H1 (cell line): ENCODE measurements around the gene ZNF615. TPM values are rescaled to one million over a fixed set of nuclear protein-coding genes. Genes with fewer than 3 reads are reported as not detected.

Experiments used
- CTCF ChIA-PET: fragments of 300-600 bp; sonication (Branson Sonifier 250); formaldehyde crosslinking; loops from one replicate; lab custom pipeline; 2021; ENCODE audit not compliant: partially characterized antibody; lab: Charles Lee
- POLR2A ChIA-PET: fragments of 300-600 bp; sonication (Branson Sonifier 250); formaldehyde crosslinking; loops from one replicate; lab custom pipeline; 2021; ENCODE audit warnings: inconsistent platforms; ENCODE audit not compliant: partially characterized antibody; lab: Charles Lee
- DNase-seq, 2 experiments: peaks; one replicate each; pipeline versions ENCODE4 v3.0.0 to v3.0.0-alpha.2; 2010 to 2022; ENCODE audit warnings: low spot score in 2 of 2, low read depth in 1 of 2, mixed read lengths in 1 of 2
- FAIRE-seq: peaks from 2 replicates; lab custom pipeline; 2011; peaks lifted over from hg19 to GRCh38; lab: Jason Lieb, UNC
- H2AFZ ChIP-seq: 2 replicates; pipeline ENCODE4 v1.8.1; 2012; ENCODE audit warnings: low read length, inconsistent platforms
- H2AK5ac ChIP-seq: 2 replicates; pipeline ENCODE4 v1.6.1; 2013; ENCODE audit warnings: low read depth, low read length
- H2BK120ac ChIP-seq: replicated peaks from 2 replicates; pipeline ENCODE3; 2013; ENCODE audit warnings: low read depth, low read length, inconsistent platforms
- H2BK12ac ChIP-seq: 2 replicates; pipeline ENCODE4 v1.6.1; 2013; ENCODE audit warnings: low read depth, low read length
- H2BK15ac ChIP-seq: 2 replicates; pipeline ENCODE4 v1.6.1; 2013; ENCODE audit warnings: low read length
- H2BK20ac ChIP-seq: 2 replicates; pipeline ENCODE4 v1.6.1; 2013; ENCODE audit warnings: low read length
- H2BK5ac ChIP-seq: 2 replicates; pipeline ENCODE4 v1.6.1; 2013; ENCODE audit warnings: low read depth, low read length
- H3K14ac ChIP-seq: 2 replicates; pipeline ENCODE4 v1.6.1; 2013; ENCODE audit warnings: inconsistent platforms; ENCODE audit not compliant: insufficient read length
- H3K18ac ChIP-seq: 2 replicates; pipeline ENCODE4 v1.6.1; 2013; ENCODE audit warnings: low read length; ENCODE audit errors: extremely low read depth
- H3K23ac ChIP-seq: 2 replicates; pipeline ENCODE4 v1.6.1; 2013; ENCODE audit warnings: inconsistent platforms; ENCODE audit not compliant: insufficient read length
- H3K23me2 ChIP-seq: 2 replicates; pipeline ENCODE4 v1.6.1; 2013; ENCODE audit warnings: low read depth, low read length
- H3K27ac ChIP-seq: 2 replicates; pipeline ENCODE4 v1.6.1; 2011; ENCODE audit warnings: low read depth, low read length, inconsistent platforms
- H3K27me3 ChIP-seq, 4 experiments: replicated peaks in 1 of 4; 1 replicate in 1 of 4; 2 replicates in 3 of 4; pipeline versions ENCODE4 v1.6.1 to v1.8.1; 2011 to 2013; ENCODE audit warnings: low read length in 3 of 4, mild to moderate bottlenecking in 3 of 4, inconsistent platforms in 2 of 4, mixed read lengths in 2 of 4, moderate library complexity in 1 of 4; ENCODE audit not compliant: control insufficient read depth in 3 of 4, insufficient read depth in 3 of 4; ENCODE audit errors: extremely low read depth in 1 of 4
- H3K36me3 ChIP-seq, 4 experiments: 2 replicates each; pipeline versions ENCODE4 v1.6.1 to v1.8.1; 2011 to 2013; ENCODE audit warnings: mild to moderate bottlenecking in 4 of 4, low read length in 3 of 4, moderate library complexity in 2 of 4, control low read depth in 1 of 4, inconsistent platforms in 1 of 4; ENCODE audit not compliant: insufficient read depth in 4 of 4, control insufficient read depth in 2 of 4
- H3K4ac ChIP-seq: replicated peaks from 2 replicates; pipeline ENCODE3; 2013; ENCODE audit warnings: low read length, low read depth, mixed read lengths, inconsistent platforms; ENCODE audit not compliant: insufficient read length
- H3K4me1 ChIP-seq, 4 experiments: replicated peaks in 1 of 4; 1 replicate in 1 of 4; 2 replicates in 3 of 4; pipeline versions ENCODE4 v1.6.1 to v1.8.1; 2011 to 2013; ENCODE audit warnings: low read length in 3 of 4, inconsistent platforms in 2 of 4, mixed read lengths in 1 of 4; ENCODE audit not compliant: insufficient read depth in 4 of 4, control insufficient read depth in 3 of 4
- H3K4me2 ChIP-seq, 2 experiments: 2 replicates each; pipeline versions ENCODE4 v1.6.1 to v1.8.1; 2011 to 2013; ENCODE audit warnings: low read depth in 2 of 2, low read length in 2 of 2, control low read depth in 1 of 2, inconsistent platforms in 1 of 2, mild to moderate bottlenecking in 1 of 2; ENCODE audit not compliant: insufficient read depth in 1 of 2
- H3K4me3 ChIP-seq, 4 experiments: fragments of 200-600, 300-600 bp in 1 of 4; sonication (generic), shearing (Covaris generic), sonication (Bioruptor Twin) in 1 of 4; 2 replicates each; pipeline versions ENCODE4 v1.5.1 to v1.8.1; 2011 to 2016; ENCODE audit warnings: low read length in 4 of 4, low read depth in 3 of 4, control low read depth in 2 of 4, inconsistent platforms in 2 of 4, mild to moderate bottlenecking in 2 of 4, mixed read lengths in 1 of 4, moderate library complexity in 1 of 4; ENCODE audit not compliant: insufficient read depth in 2 of 4; ENCODE audit errors: extremely low read depth in 1 of 4
- H3K56ac ChIP-seq: replicated peaks from 2 replicates; pipeline ENCODE3; 2013; ENCODE audit warnings: low read depth, mild to moderate bottlenecking, mixed read lengths, low read length, inconsistent platforms; ENCODE audit not compliant: insufficient read length
- H3K79me1 ChIP-seq: 2 replicates; pipeline ENCODE4 v1.6.1; 2013; ENCODE audit warnings: low read depth, low read length, control low read depth
- H3K79me2 ChIP-seq, 2 experiments: 2 replicates each; pipeline versions ENCODE4 v1.6.1 to v1.8.1; 2012 to 2013; ENCODE audit warnings: low read length in 2 of 2, mild to moderate bottlenecking in 2 of 2, inconsistent platforms in 1 of 2; ENCODE audit not compliant: insufficient read depth in 2 of 2, control insufficient read depth in 1 of 2
- H3K9ac ChIP-seq, 4 experiments: replicated peaks in 1 of 4; 1 replicate in 1 of 4; 2 replicates in 3 of 4; pipeline versions ENCODE4 v1.6.1 to v1.8.1; 2011 to 2013; ENCODE audit warnings: low read depth in 3 of 4, low read length in 3 of 4, control low read depth in 2 of 4, mild to moderate bottlenecking in 2 of 4, moderate library complexity in 2 of 4, inconsistent platforms in 1 of 4; ENCODE audit errors: extremely low read depth in 1 of 4
- H3K9me3 ChIP-seq, 2 experiments: 2 replicates each; pipeline versions ENCODE4 v1.6.1 to v1.8.1; 2012 to 2013; ENCODE audit warnings: mild to moderate bottlenecking in 2 of 2, moderate library complexity in 2 of 2, control low read depth in 1 of 2, inconsistent platforms in 1 of 2, low read depth in 1 of 2, low read length in 1 of 2, mixed read lengths in 1 of 2; ENCODE audit not compliant: insufficient read depth in 2 of 2
- H4K20me1 ChIP-seq, 2 experiments: replicated peaks in 1 of 2; 2 replicates each; pipeline versions ENCODE3 to v1.8.1; 2011 to 2013; ENCODE audit warnings: inconsistent platforms in 2 of 2, low read length in 2 of 2, mild to moderate bottlenecking in 1 of 2; ENCODE audit not compliant: insufficient read depth in 2 of 2, control insufficient read depth in 1 of 2
- H4K5ac ChIP-seq: 2 replicates; pipeline ENCODE4 v1.6.1; 2013; ENCODE audit warnings: low read length, low read depth, mixed read lengths, inconsistent platforms; ENCODE audit not compliant: insufficient read length
- H4K8ac ChIP-seq: 2 replicates; pipeline ENCODE4 v1.8.0; 2013; ENCODE audit warnings: mild to moderate bottlenecking, moderate library complexity, low read length, inconsistent platforms; ENCODE audit not compliant: insufficient read depth; ENCODE audit errors: extremely low read depth
- H4K91ac ChIP-seq: replicated peaks from 2 replicates; pipeline ENCODE3; 2013; ENCODE audit warnings: low read length, mixed read lengths, inconsistent platforms; ENCODE audit not compliant: insufficient read length
- ATF3 ChIP-seq: IDR thresholded peaks from 2 replicates; pipeline ENCODE4 v1.6.1; 2011; ENCODE audit warnings: low read depth, mild to moderate bottlenecking, low read length; ENCODE audit not compliant: insufficient read depth
- CBX5 ChIP-seq: fragments of 300-800, 300-1000 bp; sonication (generic); IDR thresholded peaks from 2 replicates; pipeline ENCODE4 v1.7.1; 2016; ENCODE audit warnings: antibody characterized with exemption, low read length, low read depth
- CEBPB ChIP-seq: IDR thresholded peaks from 2 replicates; pipeline ENCODE4 v1.6.1; 2012; ENCODE audit warnings: low read depth, low read length
- CREB1 ChIP-seq: IDR thresholded peaks from 2 replicates; pipeline ENCODE4 v1.6.1; 2012; ENCODE audit warnings: inconsistent platforms
- EGR1 ChIP-seq: IDR thresholded peaks from 2 replicates; pipeline ENCODE4 v1.6.1; 2011; ENCODE audit warnings: low read depth, low read length, borderline replicate concordance
- GABPA ChIP-seq: IDR thresholded peaks from 2 replicates; pipeline ENCODE4 v1.6.1; 2011; ENCODE audit warnings: mild to moderate bottlenecking, low read length, moderate library complexity, borderline replicate concordance; ENCODE audit not compliant: insufficient read depth
- GTF2F1 ChIP-seq: IDR thresholded peaks from 2 replicates; pipeline ENCODE4 v1.6.1; 2012; ENCODE audit warnings: low read depth, low read length, improper control_type of control experiment, borderline replicate concordance
- HDAC6 ChIP-seq: IDR thresholded peaks from one replicate; pipeline ENCODE4 v1.7.1; 2012; ENCODE audit warnings: low read depth, mild to moderate bottlenecking, inconsistent platforms, low read length, moderate library complexity
- POLR2A ChIP-seq, 2 experiments: IDR thresholded peaks; 1 replicate in 1 of 2; 2 replicates in 1 of 2; pipeline ENCODE4 v1.6.1; 2011; ENCODE audit warnings: low read depth in 2 of 2, low read length in 2 of 2, mild to moderate bottlenecking in 2 of 2; ENCODE audit errors: control extremely low read depth in 1 of 2
- POLR2AphosphoS5 ChIP-seq: IDR thresholded peaks from 2 replicates; pipeline ENCODE4 v1.6.1; 2011; ENCODE audit warnings: low read depth, low read length
- POU5F1 ChIP-seq: IDR thresholded peaks from 2 replicates; pipeline ENCODE4 v1.6.1; 2011; ENCODE audit warnings: low read depth, mild to moderate bottlenecking, low read length, moderate library complexity
- SRF ChIP-seq: IDR thresholded peaks from 2 replicates; pipeline ENCODE4 v1.6.1; 2011; ENCODE audit warnings: mild to moderate bottlenecking, low read depth, low read length, moderate library complexity
- YY1 ChIP-seq: IDR thresholded peaks from 2 replicates; pipeline ENCODE4 v1.6.1; 2011; ENCODE audit warnings: low read depth, mild to moderate bottlenecking, low read length
- ZNF274 ChIP-seq: IDR thresholded peaks from 2 replicates; pipeline ENCODE4 v1.7.0; 2012; ENCODE audit warnings: low read length, borderline replicate concordance; ENCODE audit errors: extremely low read depth
- WGBS, 2 experiments: shearing (Covaris generic) in 1 of 2; methylation state at CpG; one replicate each; pipeline versions ENCODE4 v1.1.6 to v1.1.7; 2013 to 2015; ENCODE audit warnings: low lambda C conversion rate in 2 of 2, mixed read lengths in 2 of 2, inconsistent platforms in 1 of 2, low coverage in 1 of 2, missing lambda C conversion rate in 1 of 2; ENCODE audit not compliant: insufficient replicate concordance in 2 of 2, insufficient coverage in 1 of 2, insufficient read length in 1 of 2; ENCODE audit errors: extremely low coverage in 1 of 2, missing lambda C conversion rate in 1 of 2; 5-methylcytosine and 5-hydroxymethylcytosine counted together
- polyA plus RNA-seq, 7 experiments: library from polyadenylated mRNA; depleted of rRNA in 3 of 7; stranded (reverse) in 5 of 7; unstranded in 2 of 7; fragments of >200 nt in 5 of 7; fragments of 200-250 nt in 2 of 7; gene quantifications; 1 replicate in 5 of 7; 2 replicates in 1 of 7; 4 replicates in 1 of 7; pipeline versions ENCODE4 v1.2.1 to v1.2.3, GENCODE V29; 2011 to 2013; ENCODE audit warnings: missing spikeins in 2 of 7, mixed read lengths in 2 of 7
- total RNA-seq: library from RNA; stranded (reverse); fragmentation: NEBNext Ultra II Directional; extraction: Animal tissue kit (Norgen Biotek cat#: 25700); gene quantifications from 2 replicates; pipeline ENCODE4 v1.2.1, GENCODE V29; 2021

Gene ZNF615
- total and polyA plus RNA-seq, 2 of the 8 experiments (the other 6 are each of a cell fraction or from before 2014, with no cell fraction given) = 2.8 to 7.5 TPM

GRCh38 chr19:51965583-51965982 is 42.4 kb downstream of the ZNF615 start:
- Histone ChIP-seq H3K4me1 (no peaks in the 10 kb centered on the region), H3K9ac (no peak overlapping the region), H4K20me1 (no peaks in the 10 kb centered on the region), H2BK5ac (no peak overlapping the region), H3K56ac (no peak overlapping the region), H4K8ac (no peak overlapping the region), H3K79me2 (no peaks in the 10 kb centered on the region), H3K4me2 (no peak overlapping the region), H4K5ac (no peak overlapping the region), H3K4me3 (no peak overlapping the region), H2BK15ac (no peak overlapping the region), H2BK12ac (no peak overlapping the region), H3K23me2 (no peaks in the 10 kb centered on the region), H3K18ac (no peak overlapping the region), H2BK20ac (no peak overlapping the region), H3K9me3 (peaks cover 32 to 35% of the 10 kb centered on the region in 2 experiments), H3K14ac (no peak overlapping the region), H3K36me3 (peaks cover 20 to 54% (median 38%) of the 10 kb centered on the region in 4 experiments), H3K27ac (no peak overlapping the region), H4K91ac (no peak overlapping the region), H3K23ac (no peak overlapping the region), H3K79me1 (no peaks in the 10 kb centered on the region), H2AFZ (no peak overlapping the region), H3K27me3 (no peaks in the 10 kb centered on the region), H2AK5ac (no peak overlapping the region), H3K4ac (no peak overlapping the region), H2BK120ac (no peak overlapping the region)
- DNase-seq (no peak), FAIRE-seq (no peak)
- 89% methylated on average over 5 of the region's 5 CpGs; no CpG with 5 or more reads in 1 of the 2 experiments for WGBS, 2 experiments
- POLR2A ChIA-PET = no interaction called here
- TF ChIP-seq YY1 (no peak), GABPA (no peak), EGR1 (no peak), CBX5 (no peak), HDAC6 (no peak), CREB1 (no peak), CEBPB (no peak), ZNF274 (no peak), ATF3 (no peak), POLR2AphosphoS5 (no peak), SRF (no peak), GTF2F1 (no peak), POLR2A (IDR thresholded peaks at IDR 0.05; ENCODE audit: control extremely low read depth in 1 of 2, low read depth in 2 of 2, low read length in 2 of 2) (no peak), POU5F1 (no peak)
- CTCF ChIA-PET = no interaction called here
